Activated CD8-positive, alpha-beta memory T cell treated with anti-CD3 and anti-CD28 coated beads, Interleukin-2, amount 50 U/mL, for 24 hours (primary cell): ENCODE results near the gene ENTPD2.
"Not testable (repeated sequence)": the region's sequence is repeated elsewhere in the genome, so short reads cannot be mapped to it uniquely, and the experiment has no call there.

Source experiments
- DNase-seq: peaks from one replicate; pipeline ENCODE4 v3.0.0-alpha.2; 2020; ENCODE audit errors: extremely low read depth

Gene ENTPD2

DNA sequence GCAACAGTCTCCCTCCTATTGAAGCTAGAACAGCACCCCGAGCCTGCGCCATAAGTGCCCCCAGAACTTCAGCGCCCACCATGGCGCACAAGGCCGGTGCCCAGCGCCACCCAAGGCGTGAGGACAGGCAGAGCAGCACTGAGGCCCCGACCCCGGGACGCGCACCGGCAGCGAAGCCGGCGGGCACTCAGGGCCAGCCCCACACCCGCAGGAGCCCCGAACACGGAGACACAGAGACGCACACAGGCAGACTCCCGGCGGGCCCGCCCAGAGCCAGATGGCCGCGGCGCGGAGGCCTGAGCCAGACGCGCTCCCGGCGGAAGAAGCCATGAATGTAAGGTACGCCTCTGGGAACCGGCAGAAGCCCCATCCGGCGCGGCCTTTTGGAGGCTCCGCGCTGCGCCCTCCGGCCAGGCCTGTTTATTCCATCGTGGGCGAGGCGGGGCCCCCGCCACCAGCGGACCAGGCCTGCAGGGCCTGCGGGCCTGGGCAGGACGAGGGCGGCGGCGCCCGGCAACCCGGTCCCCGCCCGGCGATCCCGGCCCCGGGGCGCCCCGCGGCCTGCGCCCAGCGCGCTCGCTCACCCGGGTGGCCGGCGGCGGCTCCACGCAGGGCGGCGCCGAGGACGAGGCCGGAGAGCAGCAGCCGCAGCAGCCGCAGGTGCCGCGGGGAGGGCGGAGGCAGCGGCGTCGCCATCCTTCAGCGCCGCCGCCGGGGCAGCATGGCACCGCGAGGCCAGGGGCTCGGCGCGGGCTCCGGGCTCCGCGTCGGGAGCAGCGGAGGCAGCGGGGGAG, 8.4 kb downstream of the ENTPD2 start:
- DNase-seq = no peak

GRCh38 chr9:137044502-137045177, 9.2 kb downstream of the ENTPD2 start:
- DNase-seq = no peak

DNA sequence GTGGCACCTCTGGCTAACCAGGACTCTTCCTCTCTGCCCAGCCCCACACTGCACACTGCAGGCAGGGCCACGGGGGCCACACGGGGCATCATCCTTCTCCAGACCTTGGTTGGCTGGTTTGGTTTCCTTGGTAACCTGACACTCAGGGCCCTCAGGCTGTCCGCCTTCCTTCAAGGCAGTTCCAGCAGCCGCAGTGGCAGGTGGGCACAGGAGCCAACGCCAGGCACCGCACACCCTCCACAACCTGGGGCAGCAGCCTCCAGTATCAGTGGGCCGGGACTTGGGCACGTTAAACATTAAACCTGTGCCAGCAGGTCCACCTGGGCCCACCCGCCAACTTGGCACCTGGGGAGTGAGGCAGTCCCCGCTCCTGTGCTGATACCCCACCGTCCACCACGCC, 9.8 kb downstream of the ENTPD2 start:
- no peak for DNase-seq

DNA sequence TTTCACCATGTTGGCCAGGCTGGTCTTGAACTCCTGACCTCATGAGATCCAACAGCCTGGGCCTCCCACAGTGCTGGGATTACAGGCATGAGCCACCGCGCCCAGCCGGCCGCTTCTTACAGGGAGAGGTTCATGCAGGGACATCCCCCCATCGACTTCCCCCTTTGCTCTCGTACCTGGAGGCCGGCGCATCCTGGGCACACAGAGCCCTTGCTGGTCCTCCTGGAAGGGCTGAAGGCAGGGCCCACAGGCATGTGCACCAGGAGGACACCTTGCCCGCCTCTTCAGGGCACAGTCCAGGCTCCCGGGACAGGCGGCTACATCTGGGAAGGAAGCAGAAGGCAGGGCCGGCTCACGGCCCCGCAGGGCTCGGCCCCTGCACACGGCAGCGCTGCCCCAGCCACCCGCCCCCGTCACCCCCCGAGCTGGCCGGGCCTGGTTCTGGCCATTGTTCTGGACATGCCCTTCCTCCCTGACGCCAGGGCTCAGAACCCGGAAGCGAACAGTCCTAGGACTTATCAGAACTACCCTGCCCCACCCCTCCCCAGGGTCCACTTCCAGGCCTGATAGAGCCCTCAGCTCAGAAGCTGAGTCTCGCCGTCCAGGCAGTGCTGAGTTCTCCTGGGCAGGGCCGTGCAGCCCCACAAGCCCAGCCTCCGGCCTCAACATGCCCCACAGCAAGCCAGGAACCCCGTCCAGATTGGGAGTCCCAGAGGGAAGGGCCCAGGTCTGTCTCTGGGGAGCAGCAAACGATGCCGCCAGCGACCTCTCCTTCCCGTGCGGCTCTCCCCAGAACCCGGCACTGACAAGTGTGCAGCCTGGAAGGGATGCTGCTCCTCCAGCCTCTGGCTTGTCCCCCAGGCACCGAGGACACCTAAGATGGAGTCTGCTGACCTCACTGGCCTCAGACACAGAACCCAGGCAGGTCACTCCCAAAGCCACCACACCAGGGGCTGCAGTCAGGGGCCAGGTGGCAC, 10.8 kb downstream of the ENTPD2 start:
- DNase-seq = no peak

- no peak for DNase-seq
Measured at GRCh38 chr9:137041124-137041523, 12.7 kb downstream of the ENTPD2 start.

- no peak for DNase-seq
Measured at GRCh38 chr9:137040568-137040967, 13.3 kb downstream of the ENTPD2 start.

- DNase-seq = no peak
Measured at GRCh38 chr9:137039611-137040366, 14.1 kb downstream of the ENTPD2 start.

GRCh38 chr9:137038916-137039315, 14.9 kb downstream of the ENTPD2 start:
- no peak for DNase-seq

- DNase-seq = no peak
Measured at GRCh38 chr9:137037483-137037882, 16.4 kb downstream of the ENTPD2 start.

DNA sequence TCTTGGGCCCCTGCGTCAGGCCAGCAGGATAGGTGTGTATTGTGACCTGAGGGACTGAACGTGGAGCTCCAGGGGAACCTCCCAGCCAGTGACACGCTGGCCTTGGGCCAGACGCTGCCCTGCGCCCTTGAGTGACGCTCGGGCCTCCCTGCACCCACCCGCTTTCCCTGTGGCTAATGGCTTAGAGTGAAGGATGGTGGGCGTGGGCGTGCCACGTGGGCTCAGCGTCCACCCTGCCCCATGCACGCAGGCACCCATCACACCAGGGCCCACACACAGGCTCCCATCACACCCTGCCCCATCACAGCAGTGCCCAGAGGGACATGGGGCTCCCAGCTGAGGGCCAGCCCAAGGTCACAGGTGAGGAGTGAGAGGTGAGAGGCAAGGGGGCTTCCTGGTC, 16.8 kb downstream of the ENTPD2 start:
- no peak for DNase-seq

DNA sequence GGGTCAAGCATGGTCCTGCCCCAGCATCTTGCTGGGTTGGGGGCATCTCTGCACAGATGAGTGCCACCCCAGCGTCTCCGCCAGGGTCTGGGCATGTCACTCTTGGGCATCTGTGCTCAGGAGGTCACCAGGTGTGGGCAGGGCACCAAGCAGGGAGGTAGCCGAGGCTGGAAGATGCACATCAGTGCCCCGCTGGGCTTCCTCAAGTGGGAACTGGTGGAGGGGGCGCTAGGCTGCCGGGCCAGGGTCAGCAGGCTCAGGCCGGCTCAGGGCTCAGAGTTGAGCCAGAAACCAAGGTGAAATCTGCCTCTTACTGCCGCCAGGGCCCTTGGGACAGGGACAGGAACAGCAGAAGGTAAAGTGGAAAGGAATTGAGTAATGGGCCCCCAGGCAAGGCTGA, 17.9 kb downstream of the ENTPD2 start:
- no peak for DNase-seq

DNA sequence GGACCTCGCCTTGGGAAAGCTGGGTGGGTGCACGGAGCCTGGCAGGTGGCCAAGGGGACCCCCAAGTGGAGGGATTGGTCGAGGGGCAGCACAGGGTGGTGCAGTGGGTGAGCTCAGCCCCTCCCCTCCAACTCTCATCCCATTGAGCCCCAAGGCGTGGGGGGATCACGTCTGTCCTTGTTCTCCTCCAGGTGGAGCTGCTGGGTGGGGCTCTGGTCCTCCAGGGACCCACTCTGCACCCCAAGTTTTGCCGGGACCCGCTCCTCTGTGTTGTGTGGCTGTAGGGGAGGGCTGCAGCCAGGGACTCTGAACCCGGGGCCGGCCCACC, 18.4 kb downstream of the ENTPD2 start:
- no peak for DNase-seq

- DNase-seq = peak; percentile 70
Measured at GRCh38 chr9:137034709-137035506, 19.0 kb downstream of the ENTPD2 start.

- no peak for DNase-seq
Measured at GRCh38 chr9:137034039-137034708, 19.7 kb downstream of the ENTPD2 start.

DNA sequence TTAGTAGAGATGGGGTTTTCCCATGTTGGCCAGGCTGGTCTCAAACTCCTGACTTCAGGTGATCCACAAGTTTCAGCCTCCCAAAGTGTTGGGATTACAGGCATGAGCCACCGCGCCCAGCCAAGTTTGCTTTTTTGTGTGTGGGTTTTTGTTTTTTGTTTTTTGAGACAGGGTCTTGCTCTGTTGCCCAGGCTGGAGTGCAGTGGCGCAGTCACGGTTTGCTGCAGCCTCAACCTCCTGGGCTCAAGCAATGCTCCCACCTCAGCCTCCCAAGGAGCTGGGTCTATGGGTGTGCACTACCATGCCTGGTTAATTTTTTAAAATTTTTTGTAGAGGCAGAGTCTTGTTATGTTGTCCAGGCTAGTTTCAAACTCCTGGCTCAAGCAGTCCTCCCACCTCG, 20.4 kb downstream of the ENTPD2 start:
- not testable (repeated sequence) for DNase-seq

DNA sequence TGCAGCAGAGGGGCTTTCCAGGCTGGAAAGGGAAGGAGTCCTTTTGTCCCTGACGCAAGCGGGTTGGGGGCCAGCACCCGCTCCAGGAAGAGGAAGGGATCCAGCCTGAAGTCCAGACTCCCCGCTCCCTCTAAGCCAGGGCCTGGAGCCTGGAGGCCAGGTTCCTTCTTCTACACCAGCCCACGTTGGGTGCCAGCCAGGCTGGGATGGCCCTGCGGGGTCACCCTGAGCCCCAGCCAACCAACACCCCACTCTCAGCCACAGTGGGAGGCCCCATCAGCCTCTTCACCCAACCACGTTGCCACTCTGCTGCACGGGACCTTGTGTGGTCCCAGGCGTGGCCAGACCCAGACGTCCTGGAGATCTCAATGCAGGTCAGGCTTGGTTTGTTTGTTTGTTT, 21.0 kb downstream of the ENTPD2 start:
- DNase-seq = no peak

DNA sequence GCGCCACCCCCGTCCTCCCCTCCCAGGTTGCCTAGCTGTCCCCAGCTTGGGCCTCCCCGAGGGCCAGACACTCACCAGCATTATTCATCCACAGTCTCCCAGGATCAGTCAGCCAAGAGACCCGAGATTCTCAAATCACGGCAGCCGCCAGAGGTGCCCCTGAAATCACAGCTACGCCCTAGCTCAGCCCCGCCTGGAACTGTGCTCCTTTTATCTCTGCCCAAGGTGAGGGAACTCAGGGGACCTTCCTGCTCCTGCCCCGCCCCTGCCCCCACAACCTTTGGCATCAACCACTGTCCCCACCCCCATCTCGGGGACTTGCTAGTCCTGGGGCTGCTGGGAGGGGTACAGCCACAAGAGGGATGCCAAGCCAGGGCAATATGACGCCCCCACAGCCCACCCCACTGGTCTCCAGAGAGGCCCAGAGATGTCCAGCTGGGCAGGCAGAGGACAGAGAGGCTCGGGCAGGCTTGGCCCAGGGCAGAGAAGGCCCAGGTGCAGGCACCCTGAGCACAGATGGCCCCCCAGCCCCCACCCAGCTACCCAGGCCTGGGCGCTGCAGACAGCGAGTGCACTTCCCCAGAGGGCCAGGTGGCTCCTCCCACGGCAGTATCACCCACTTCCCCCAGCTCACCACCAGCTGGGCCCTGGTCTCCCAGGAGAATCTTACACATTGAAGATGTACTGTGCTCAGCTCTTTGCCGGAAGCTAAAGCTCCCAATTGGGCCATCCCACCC, 21.8 kb downstream of the ENTPD2 start, which contains the start of gene FUT7:
Gene FUT7, minus strand, starts transcription at position 185 of the 737 bp plus-strand sequence. Its CDS starts 97 bp downstream, at position 88.
- no peak for DNase-seq

GRCh38 chr9:137030538-137031527, 23.0 kb downstream of the ENTPD2 start:
- DNase-seq = no peak
